HG02840 (cell line): ENCODE data around the gene IQCH.

ENCODE experiments used
- ATAC-seq: cut with Tn5 transposase; IDR thresholded peaks from one replicate; pipeline ENCODE4 v1.9.1; 2021; ENCODE audit warnings: mild to moderate bottlenecking, moderate library complexity, moderate number of reproducible peaks; ENCODE audit not compliant: unreplicated experiment, low FRiP score

Gene IQCH

DNA sequence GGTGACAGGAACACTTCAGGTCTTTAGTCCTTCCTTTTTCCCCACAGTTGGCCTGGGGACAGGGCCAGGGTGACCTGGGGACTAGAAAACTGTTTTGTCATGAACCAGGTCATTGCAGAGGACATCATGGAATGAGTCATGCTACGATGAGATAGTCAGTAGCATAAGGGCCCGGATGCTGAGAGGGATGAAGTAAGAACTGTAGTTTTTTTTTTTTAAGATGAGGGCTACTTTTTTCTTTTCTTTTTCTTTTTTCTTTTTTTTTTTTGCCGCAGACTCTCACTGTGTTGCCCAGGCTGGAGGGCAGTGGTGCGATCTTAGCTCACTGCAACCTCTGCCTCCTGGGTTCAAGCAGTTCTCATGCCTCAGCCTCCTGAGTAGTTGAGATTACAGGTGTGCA is 295.9 kb downstream of the IQCH start:
- no peak for ATAC-seq

DNA sequence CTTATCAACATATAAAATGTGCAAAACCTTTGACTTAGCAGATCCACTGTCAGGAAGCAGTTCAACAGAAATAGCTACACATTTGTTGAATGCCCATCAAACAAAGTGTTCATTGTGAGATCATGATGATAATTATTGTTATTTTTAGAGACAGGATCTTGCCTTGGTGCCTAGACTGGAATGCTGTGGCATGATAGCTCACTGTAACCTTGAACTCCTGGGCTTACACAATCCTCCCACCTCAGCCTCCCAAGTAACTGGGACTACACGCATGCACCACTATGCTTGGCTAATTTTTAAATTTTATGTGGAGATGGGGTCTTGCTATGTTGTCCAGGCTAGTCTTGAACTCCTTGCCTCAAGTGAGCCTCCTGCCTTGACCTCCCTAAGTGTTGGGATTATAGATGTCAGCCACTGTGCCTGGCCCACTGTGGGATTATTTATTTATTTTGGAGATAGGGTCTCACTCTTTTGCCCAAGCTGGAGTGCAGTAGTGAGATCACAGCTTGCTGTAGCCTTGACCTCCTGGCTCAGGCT is 296.7 kb downstream of the IQCH start:
- ATAC-seq: no peak
